ACC112 (cell line): ENCODE results near the gene ITPKB.
"Not testable (repeated sequence)": the region's sequence is repeated elsewhere in the genome, so short reads cannot be mapped to it uniquely, and the experiment has no call there.

Experiments used
- H2AFZ ChIP-seq: fragments of 200-600 bp; sonication (generic); one replicate; pipeline ENCODE4 v1.6.0; 2017; ENCODE audit warnings: antibody characterized with exemption, low read length; ENCODE audit not compliant: unreplicated experiment
- H3K27ac ChIP-seq: fragments of 200-600 bp; sonication (generic); 2 replicates; pipeline ENCODE4 v1.5.1; 2014; ENCODE audit warnings: low read depth, mild to moderate bottlenecking, antibody characterized with exemption, low read length, moderate library complexity
- H3K27me3 ChIP-seq: fragments of 200-600 bp; sonication (generic); 2 replicates; pipeline ENCODE4 v1.6.1; 2014; ENCODE audit warnings: mild to moderate bottlenecking, antibody characterized with exemption, low read length, moderate library complexity, mixed read lengths; ENCODE audit not compliant: insufficient read depth
- H3K36me3 ChIP-seq: fragments of 200-600 bp; sonication (generic); 2 replicates; pipeline ENCODE4 v1.6.1; 2016; ENCODE audit warnings: mild to moderate bottlenecking, antibody characterized with exemption, low read length, moderate library complexity, mixed read lengths; ENCODE audit not compliant: insufficient read depth
- H3K4me1 ChIP-seq: fragments of 200-600 bp; sonication (generic); one replicate; pipeline ENCODE4 v1.6.1; 2016; ENCODE audit warnings: low read length, mixed read lengths; ENCODE audit not compliant: insufficient read depth, unreplicated experiment, control insufficient read depth
- H3K4me3 ChIP-seq: fragments of 200-600 bp; sonication (generic); 2 replicates; pipeline ENCODE4 v1.5.1; 2014; ENCODE audit warnings: mild to moderate bottlenecking, low read depth, low read length
- H3K79me2 ChIP-seq: fragments of 200-600 bp; sonication (generic); one replicate; pipeline ENCODE4 v1.6.0; 2016; ENCODE audit warnings: low read length; ENCODE audit not compliant: control insufficient read depth, unreplicated experiment, insufficient read depth

The ITPKB gene

DNA sequence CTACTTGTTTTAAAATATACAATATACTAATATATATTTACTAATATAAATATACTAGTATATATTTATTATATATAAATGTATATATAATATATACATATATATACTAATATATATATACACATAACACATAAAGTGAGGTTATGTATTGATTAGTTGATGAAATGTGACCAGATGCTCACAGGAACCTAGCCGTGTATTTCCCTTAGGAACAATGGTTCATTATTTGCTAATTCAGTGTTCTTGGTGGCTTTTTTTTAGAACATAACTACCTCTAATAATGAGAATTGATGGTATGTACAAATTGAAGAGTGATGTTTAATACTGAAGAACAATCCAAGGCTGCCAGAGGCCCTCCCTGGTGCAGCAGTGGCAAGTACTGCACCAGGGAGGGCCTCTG lies 37.9 kb upstream of the ITPKB start:
- no peaks in the 10 kb centered on the region for H3K36me3 ChIP-seq
- no peak overlapping the region for H3K27ac ChIP-seq
- H3K4me1 ChIP-seq: peaks cover 6% of the 10 kb centered on the region
- no peak overlapping the region for H3K4me3 ChIP-seq
- H2AFZ ChIP-seq: no peak overlapping the region
- H3K27me3 ChIP-seq: no peaks in the 10 kb centered on the region
- no peaks in the 10 kb centered on the region for H3K79me2 ChIP-seq

DNA sequence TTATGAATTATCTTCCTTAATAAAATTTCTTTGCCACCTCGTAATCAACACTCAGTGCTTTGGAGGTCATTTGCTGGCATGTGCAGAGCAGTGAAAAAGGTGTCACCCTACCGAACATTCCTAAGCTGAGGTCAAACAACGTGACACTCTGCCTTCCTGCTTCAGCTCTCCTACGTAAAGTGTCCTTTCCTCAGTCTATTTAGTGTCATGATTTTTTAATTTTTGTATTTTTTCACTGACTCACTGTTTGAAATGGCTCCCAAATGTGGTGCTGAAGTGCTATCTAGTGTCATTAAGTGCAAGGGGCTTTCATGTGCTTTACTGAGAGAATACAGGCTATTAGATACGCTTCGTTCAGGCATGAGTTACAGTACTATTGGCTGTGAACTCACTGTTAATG lies 37.0 kb upstream of the ITPKB start:
- H3K4me3 ChIP-seq: no peak overlapping the region
- H3K27ac ChIP-seq: no peak overlapping the region
- peaks cover 6% of the 10 kb centered on the region for H3K4me1 ChIP-seq
- H3K27me3 ChIP-seq: 0 out of 2 replicates have a peak, but pooled peaks cover 4% of the 10 kb centered on the region
- no peak overlapping the region for H2AFZ ChIP-seq
- no peaks in the 10 kb centered on the region for H3K79me2 ChIP-seq
- no peaks in the 10 kb centered on the region for H3K36me3 ChIP-seq

DNA sequence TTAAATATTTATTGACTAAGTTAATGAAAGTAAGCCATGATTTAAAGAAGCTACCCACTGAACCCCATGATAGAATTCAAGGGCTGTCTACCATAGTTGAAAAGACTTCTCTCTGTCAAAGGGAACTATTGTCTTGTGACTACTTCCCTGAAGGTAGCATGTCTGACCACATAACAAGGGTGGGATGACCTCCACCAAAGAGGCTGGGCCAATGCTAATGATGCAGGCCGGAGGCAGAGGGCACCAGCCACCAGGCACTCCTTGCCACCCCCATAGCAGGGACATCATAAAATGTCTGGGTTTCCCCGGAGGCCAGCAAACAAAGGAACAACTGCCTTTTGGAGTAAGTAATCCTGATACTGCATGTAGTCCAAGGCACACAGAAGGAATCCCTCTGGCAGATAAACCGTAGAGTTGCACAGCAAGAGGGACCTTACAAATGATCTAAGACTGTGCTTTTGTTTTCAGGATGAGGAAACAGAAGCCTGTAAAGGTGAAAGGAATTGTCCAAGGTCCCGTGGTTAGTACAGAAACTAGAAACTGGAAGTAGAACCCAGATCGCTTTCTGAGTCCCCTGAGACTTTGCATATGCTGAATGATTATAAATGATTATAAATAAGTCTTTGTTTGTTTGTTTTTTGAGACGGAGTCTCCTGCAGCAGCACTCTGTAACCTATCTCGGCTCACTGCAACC lies 33.5 kb upstream of the ITPKB start:
- Histone ChIP-seq H3K4me3 (no peak overlapping the region), H3K27me3 (peaks cover 11% of the 10 kb centered on the region; the same call in 1 of the 2 replicates), H3K4me1 (no peaks in the 10 kb centered on the region), H3K27ac (no peak overlapping the region), H3K36me3 (no peaks in the 10 kb centered on the region), H2AFZ (no peak overlapping the region), H3K79me2 (no peaks in the 10 kb centered on the region)

DNA sequence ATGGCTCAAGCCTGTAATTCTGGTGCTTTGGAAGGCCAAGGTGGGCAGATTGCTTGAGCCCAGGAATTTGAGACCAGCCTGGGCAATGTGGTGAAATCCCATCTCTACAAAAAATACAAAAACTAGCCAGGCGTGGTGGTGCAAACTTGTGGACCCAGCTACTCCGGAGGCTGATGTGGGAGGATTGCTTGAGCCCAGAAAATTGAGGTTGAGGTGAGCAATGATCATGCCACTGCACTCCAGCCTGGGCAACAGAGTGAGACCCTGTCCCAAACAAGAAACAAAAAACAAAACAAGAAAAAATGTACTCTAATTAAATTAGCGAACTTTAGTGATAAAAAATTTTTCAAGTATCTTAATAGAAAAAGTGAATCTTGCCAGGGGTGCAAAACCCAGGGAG lies 28.1 kb upstream of the ITPKB start:
- H3K4me1 ChIP-seq: peaks cover 24% of the 10 kb centered on the region
- peaks cover 14% of the 10 kb centered on the region; the same call in 1 of the 2 replicates for H3K27me3 ChIP-seq
- not testable (repeated sequence) for H3K4me3 ChIP-seq, H3K36me3 ChIP-seq, H3K27ac ChIP-seq, H2AFZ ChIP-seq, H3K79me2 ChIP-seq

DNA sequence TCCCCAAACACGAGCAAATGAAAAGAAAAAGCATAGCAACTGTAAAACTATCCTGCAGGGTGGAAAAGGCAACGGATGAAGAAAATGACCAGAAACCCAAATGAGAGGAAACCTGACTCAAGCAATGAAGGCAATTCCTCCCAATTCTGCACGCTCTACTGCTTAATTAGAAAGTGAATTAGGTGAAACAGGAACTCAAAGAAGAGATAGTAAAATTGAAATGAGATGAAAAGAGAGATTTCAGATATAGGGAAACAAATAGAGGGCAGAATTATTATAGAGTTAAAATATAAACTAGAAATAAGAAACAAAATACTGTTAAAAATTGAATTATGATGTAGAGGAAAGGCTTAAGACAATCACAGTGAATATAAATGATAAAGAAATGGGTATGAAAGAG lies 27.5 kb upstream of the ITPKB start:
- H3K27me3 ChIP-seq: peaks cover 14% of the 10 kb centered on the region; the same call in 1 of the 2 replicates
- H3K79me2 ChIP-seq: no peaks in the 10 kb centered on the region
- no peak overlapping the region for H2AFZ ChIP-seq
- H3K4me1 ChIP-seq: peaks cover 27% of the 10 kb centered on the region
- no peak overlapping the region for H3K4me3 ChIP-seq
- no peak overlapping the region for H3K27ac ChIP-seq
- H3K36me3 ChIP-seq: no peaks in the 10 kb centered on the region

DNA sequence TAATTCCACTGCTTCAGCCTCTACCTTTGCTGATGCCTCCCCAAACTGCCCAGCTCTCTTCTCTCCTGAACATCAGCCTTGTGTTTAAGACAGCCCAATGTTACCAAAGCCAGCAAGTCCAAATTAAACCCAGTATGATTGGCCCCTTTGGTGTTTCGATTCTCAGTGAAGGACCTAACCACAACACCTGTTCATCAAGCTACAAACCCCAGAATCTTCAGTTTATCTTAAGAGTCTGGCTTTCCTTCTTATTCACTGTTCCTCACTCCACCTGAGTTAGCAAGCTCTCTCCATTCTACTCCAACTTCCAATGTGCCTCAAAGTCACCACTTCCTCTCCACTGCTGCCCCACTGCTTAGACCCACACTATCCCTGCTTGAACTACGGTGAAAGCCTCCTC lies 25.5 kb upstream of the ITPKB start:
- Histone ChIP-seq H3K4me1 (peaks cover 29% of the 10 kb centered on the region), H3K27me3 (0 out of 2 replicates have a peak, but pooled peaks cover 6% of the 10 kb centered on the region), H3K79me2 (no peaks in the 10 kb centered on the region), H3K4me3 (no peak overlapping the region), H3K36me3 (no peaks in the 10 kb centered on the region), H2AFZ (no peak overlapping the region), H3K27ac (no peak overlapping the region)

DNA sequence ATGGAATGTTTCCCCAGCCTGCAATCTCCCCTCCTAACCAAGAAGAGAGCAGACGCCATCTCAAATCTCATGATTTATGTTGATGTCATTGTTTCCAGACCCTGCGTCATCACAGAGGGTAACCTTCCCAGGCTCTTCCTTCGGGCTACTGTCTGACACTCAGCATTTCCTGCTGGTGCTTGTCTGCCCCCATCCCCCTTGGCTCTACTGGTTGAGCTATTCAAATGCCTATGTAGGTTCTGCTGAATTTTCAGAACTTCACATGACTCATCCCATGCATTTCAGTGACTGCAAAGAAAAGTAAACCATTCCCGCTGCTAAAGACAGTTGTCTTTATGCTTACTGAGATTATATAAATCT lies 24.8 kb upstream of the ITPKB start:
- Histone ChIP-seq H3K27ac (no peak overlapping the region; the same call in 1 of the 2 replicates), H3K36me3 (no peaks in the 10 kb centered on the region), H3K79me2 (no peaks in the 10 kb centered on the region), H3K27me3 (0 out of 2 replicates have a peak, but pooled peaks cover 6% of the 10 kb centered on the region), H3K4me1 (peaks cover 29% of the 10 kb centered on the region), H3K4me3 (no peak overlapping the region), H2AFZ (no peak overlapping the region)

DNA sequence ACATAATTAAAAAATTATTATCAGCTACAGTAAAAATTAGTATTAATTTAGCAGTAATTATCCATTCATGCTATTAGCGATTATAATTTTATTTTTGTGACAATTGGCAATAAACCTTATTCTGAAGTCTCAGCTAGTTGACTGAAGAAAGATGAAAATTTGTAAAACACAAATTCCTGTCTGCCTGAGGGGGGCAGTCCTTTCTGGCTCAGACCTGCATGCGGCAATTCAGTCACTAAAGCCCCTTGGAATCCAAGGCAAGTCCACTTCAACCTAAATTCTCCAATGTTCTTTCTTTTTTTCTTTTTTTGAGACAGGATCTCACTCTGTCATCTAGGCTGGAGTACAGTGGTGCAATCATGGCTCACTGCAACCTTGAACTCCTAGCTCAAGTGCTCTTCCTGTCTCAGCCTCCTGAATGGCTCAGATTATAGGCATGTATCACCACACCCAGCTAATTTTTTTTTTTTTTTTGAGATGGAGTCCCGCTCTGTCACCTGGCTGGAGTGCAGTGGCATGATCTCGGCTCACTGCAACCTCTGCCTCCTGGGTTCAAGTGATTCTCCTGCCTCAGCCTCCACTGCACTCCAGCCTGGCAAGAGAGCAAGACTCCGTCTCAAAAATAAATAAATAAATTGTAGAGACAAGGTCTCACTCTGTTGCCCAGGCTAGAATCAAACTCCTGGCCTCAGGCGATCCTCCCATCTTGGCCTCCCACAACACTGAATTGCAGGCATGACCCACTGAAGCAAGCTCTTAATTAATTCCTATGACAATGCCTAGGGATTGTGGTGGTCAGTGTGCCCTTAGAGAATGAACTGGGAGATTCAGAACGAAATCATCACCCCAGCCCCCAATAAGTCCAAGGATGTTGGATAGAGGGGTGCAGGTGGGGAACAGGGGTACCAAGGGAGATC lies 24.2 kb upstream of the ITPKB start:
- H3K27me3 ChIP-seq: 0 out of 2 replicates have a peak, but pooled peaks cover 2% of the 10 kb centered on the region
- H3K36me3 ChIP-seq: no peaks in the 10 kb centered on the region
- peaks cover 29% of the 10 kb centered on the region for H3K4me1 ChIP-seq
- H3K79me2 ChIP-seq: no peaks in the 10 kb centered on the region
- no peak overlapping the region for H3K4me3 ChIP-seq
- H3K27ac ChIP-seq: no peak overlapping the region; the same call in 1 of the 2 replicates
- H2AFZ ChIP-seq: no peak overlapping the region

DNA sequence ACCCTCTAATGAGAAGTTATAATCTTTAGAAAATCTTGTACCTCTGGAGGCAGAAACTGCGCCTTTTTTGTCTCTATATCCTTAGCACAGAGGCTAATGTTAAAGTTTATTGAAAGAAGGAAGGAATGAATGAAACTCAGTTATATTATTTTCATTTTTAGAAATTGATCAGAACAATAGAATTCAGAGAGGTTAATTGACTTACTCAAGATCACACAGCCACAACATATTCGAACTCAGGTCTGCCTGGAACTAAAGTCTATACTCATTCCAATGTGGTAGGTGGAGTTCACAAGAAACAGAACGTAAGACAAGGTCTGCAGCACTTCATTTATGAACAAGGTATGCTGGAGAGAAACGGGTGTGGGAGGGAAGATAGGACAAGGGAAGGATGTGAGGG lies 23.0 kb upstream of the ITPKB start:
- Histone ChIP-seq H2AFZ (no peak overlapping the region), H3K4me3 (no peak overlapping the region), H3K4me1 (peaks cover 29% of the 10 kb centered on the region), H3K27me3 (0 out of 2 replicates have a peak, but pooled peaks cover 2% of the 10 kb centered on the region), H3K27ac (no peak overlapping the region), H3K79me2 (no peaks in the 10 kb centered on the region), H3K36me3 (no peaks in the 10 kb centered on the region)

DNA sequence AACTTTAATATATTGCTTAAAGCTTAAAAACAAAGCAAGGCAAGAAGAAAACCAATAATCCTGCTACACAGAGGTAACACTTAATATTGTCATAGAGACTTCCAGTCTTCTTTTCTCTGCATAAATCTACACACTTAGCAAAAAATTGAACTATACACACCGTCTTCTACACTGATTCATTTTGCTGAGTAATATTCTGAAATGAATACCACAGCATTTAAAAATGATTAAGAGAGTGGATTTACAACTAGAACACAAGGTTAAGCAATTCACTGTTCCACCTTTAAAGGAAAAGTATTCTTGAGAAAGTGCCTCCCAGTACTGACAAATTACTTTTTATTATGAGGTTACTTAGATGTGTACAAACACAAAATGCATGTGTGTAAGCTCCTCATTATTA lies 22.2 kb upstream of the ITPKB start:
- Histone ChIP-seq H3K36me3 (no peaks in the 10 kb centered on the region), H3K4me1 (peaks cover 29% of the 10 kb centered on the region), H3K4me3 (no peak overlapping the region), H3K27ac (no peak overlapping the region), H3K27me3 (no peaks in the 10 kb centered on the region), H2AFZ (no peak overlapping the region), H3K79me2 (no peaks in the 10 kb centered on the region)
